H9 (cell line): ENCODE data around the gene C1orf21. TPM values are rescaled to one million over a fixed set of nuclear protein-coding genes. Genes with fewer than 3 reads are reported as not detected.

Source experiments
- DNase-seq: peaks from one replicate; pipeline ENCODE4 v3.0.0-alpha.2; 2017
- H2AFZ ChIP-seq: one replicate; pipeline ENCODE4 v1.6.1; 2013; ENCODE audit warnings: mild to moderate bottlenecking, low read length, control low read depth, moderate library complexity
- H2AK5ac ChIP-seq: 2 replicates; pipeline ENCODE4 v1.6.1; 2013; ENCODE audit warnings: low read length, control low read depth, mixed read lengths; ENCODE audit not compliant: insufficient read length
- H2BK120ac ChIP-seq: one replicate; pipeline ENCODE4 v1.6.1; 2013; ENCODE audit warnings: low read depth, mild to moderate bottlenecking, low read length, control low read depth, inconsistent platforms; ENCODE audit not compliant: poor library complexity, severe bottlenecking
- H2BK12ac ChIP-seq: 2 replicates; pipeline ENCODE4 v1.6.1; 2013; ENCODE audit warnings: low read length, control low read depth, mixed read lengths, low read depth; ENCODE audit not compliant: insufficient read length
- H2BK15ac ChIP-seq: 2 replicates; pipeline ENCODE4 v1.6.1; 2013; ENCODE audit warnings: low read depth, low read length, control low read depth
- H2BK20ac ChIP-seq: one replicate; pipeline ENCODE4 v1.6.1; 2013; ENCODE audit warnings: low read depth, mild to moderate bottlenecking, low read length, control low read depth, inconsistent platforms; ENCODE audit not compliant: poor library complexity, severe bottlenecking
- H2BK5ac ChIP-seq: 2 replicates; pipeline ENCODE4 v1.6.1; 2013; ENCODE audit warnings: low read length, control low read depth, mixed read lengths; ENCODE audit not compliant: insufficient read length
- H3K14ac ChIP-seq: 2 replicates; pipeline ENCODE4 v1.6.1; 2013; ENCODE audit warnings: low read length, control low read depth; ENCODE audit not compliant: insufficient read depth
- H3K18ac ChIP-seq: 2 replicates; pipeline ENCODE4 v1.6.1; 2013; ENCODE audit warnings: low read depth, mild to moderate bottlenecking, mixed read lengths, low read length, control low read depth; ENCODE audit not compliant: insufficient read length
- H3K23ac ChIP-seq: 2 replicates; pipeline ENCODE4 v1.6.1; 2013; ENCODE audit warnings: low read length, control low read depth, mixed read lengths, low read depth; ENCODE audit not compliant: insufficient read length
- H3K23me2 ChIP-seq: 2 replicates; pipeline ENCODE4 v1.6.1; 2013; ENCODE audit warnings: low read depth, mild to moderate bottlenecking, mixed read lengths, low read length, control low read depth; ENCODE audit not compliant: insufficient read length, poor library complexity, severe bottlenecking
- H3K27ac ChIP-seq: 2 replicates; pipeline ENCODE4 v1.5.1; 2013; ENCODE audit warnings: low read length, control low read depth, mixed read lengths, low read depth; ENCODE audit not compliant: insufficient read length
- H3K27me3 ChIP-seq: 2 replicates; pipeline ENCODE4 v1.6.1; 2013; ENCODE audit warnings: low read length, control low read depth, inconsistent platforms; ENCODE audit not compliant: insufficient read depth
- H3K4ac ChIP-seq: 2 replicates; pipeline ENCODE4 v1.6.1; 2013; ENCODE audit warnings: low read depth, mild to moderate bottlenecking, control low read depth, inconsistent platforms, low read length, moderate library complexity
- H3K4me1 ChIP-seq: 2 replicates; pipeline ENCODE4 v1.6.1; 2013; ENCODE audit warnings: low read length, control low read depth, inconsistent platforms; ENCODE audit not compliant: insufficient read depth
- H3K4me2 ChIP-seq: 2 replicates; pipeline ENCODE4 v1.6.1; 2013; ENCODE audit warnings: low read length, control low read depth, mixed read lengths; ENCODE audit not compliant: insufficient read length, insufficient read depth
- H3K56ac ChIP-seq: 2 replicates; pipeline ENCODE4 v1.6.1; 2013; ENCODE audit warnings: low read depth, mild to moderate bottlenecking, mixed read lengths, low read length, control low read depth; ENCODE audit not compliant: insufficient read length
- H3K79me1 ChIP-seq: 2 replicates; pipeline ENCODE4 v1.6.1; 2013; ENCODE audit warnings: low read depth, mild to moderate bottlenecking, moderate library complexity, low read length, control low read depth, inconsistent platforms; ENCODE audit not compliant: insufficient read depth, poor library complexity, severe bottlenecking
- H3K79me2 ChIP-seq: 2 replicates; pipeline ENCODE4 v1.6.1; 2013; ENCODE audit warnings: low read length, control low read depth, inconsistent platforms; ENCODE audit not compliant: insufficient read depth
- H3K9ac ChIP-seq: 2 replicates; pipeline ENCODE4 v1.6.1; 2013; ENCODE audit warnings: low read length, control low read depth, mixed read lengths; ENCODE audit not compliant: insufficient read length; ENCODE audit errors: extremely low read depth
- H3K9me3 ChIP-seq: one replicate; pipeline ENCODE4 v1.6.1; 2013; ENCODE audit warnings: low read depth, low read length, inconsistent platforms; ENCODE audit not compliant: control insufficient read depth
- H3T11ph ChIP-seq: one replicate; pipeline ENCODE4 v1.6.1; 2013; ENCODE audit warnings: mild to moderate bottlenecking, low read length, control low read depth, inconsistent platforms
- H4K20me1 ChIP-seq: one replicate; pipeline ENCODE4 v1.6.1; 2013; ENCODE audit not compliant: control insufficient read depth, insufficient read length, insufficient read depth
- H4K5ac ChIP-seq: 2 replicates; pipeline ENCODE4 v1.6.1; 2013; ENCODE audit warnings: low read depth, mild to moderate bottlenecking, mixed read lengths, low read length, control low read depth; ENCODE audit not compliant: insufficient read length
- H4K8ac ChIP-seq: replicated peaks from 2 replicates; pipeline ENCODE4 v1.6.1; 2013; ENCODE audit warnings: low read length, control low read depth, mixed read lengths, low read depth; ENCODE audit not compliant: insufficient read length
- H4K91ac ChIP-seq: 2 replicates; pipeline ENCODE4 v1.6.1; 2013; ENCODE audit warnings: low read depth, mild to moderate bottlenecking, moderate library complexity, mixed read lengths, low read length, control low read depth; ENCODE audit not compliant: insufficient read length
- H3K27ac Mint-ChIP-seq, 3 experiments: 2 replicates in 2 of 3; 3 replicates in 1 of 3; pipeline ENCODE4 v1.8.0; 2020 to 2021; ENCODE audit warnings: mixed read lengths in 3 of 3, mild to moderate bottlenecking in 1 of 3, moderate library complexity in 1 of 3
- H3K27me3 Mint-ChIP-seq: 2 replicates; pipeline ENCODE4 v1.8.0; 2021; ENCODE audit warnings: low read depth, mild to moderate bottlenecking, moderate library complexity, mixed read lengths
- H3K36me3 Mint-ChIP-seq, 3 experiments: 2 replicates in 2 of 3; 3 replicates in 1 of 3; pipeline ENCODE4 v1.8.0; 2020 to 2021; ENCODE audit warnings: low read depth in 3 of 3, mixed read lengths in 3 of 3; ENCODE audit not compliant: insufficient read depth in 1 of 3
- H3K4me1 Mint-ChIP-seq, 2 experiments: 2 replicates each; pipeline ENCODE4 v1.8.0; 2020; ENCODE audit warnings: mixed read lengths in 2 of 2
- H3K4me3 Mint-ChIP-seq, 2 experiments: 2 replicates in 1 of 2; 3 replicates in 1 of 2; pipeline ENCODE4 v1.8.0; 2020 to 2021; ENCODE audit warnings: mild to moderate bottlenecking in 2 of 2, mixed read lengths in 2 of 2, moderate library complexity in 1 of 2
- H3K9me3 Mint-ChIP-seq, 2 experiments: 2 replicates in 1 of 2; 3 replicates in 1 of 2; pipeline ENCODE4 v1.8.0; 2020; ENCODE audit warnings: mild to moderate bottlenecking in 2 of 2, mixed read lengths in 2 of 2, moderate library complexity in 1 of 2
- WGBS: extraction: QIAGEN DNeasy Blood & Tissue Kit; methylation state at CpG from one replicate; pipeline ENCODE4 v1.1.7; 2013; ENCODE audit warnings: missing lambda C conversion rate, low lambda C conversion rate, mixed read lengths; ENCODE audit not compliant: insufficient read length; ENCODE audit errors: extremely low coverage; 5-methylcytosine and 5-hydroxymethylcytosine counted together
- total RNA-seq: library from RNA; stranded (reverse); gene quantifications from 2 replicates; pipeline ENCODE4 v1.2.1, GENCODE V29; 2021
- TF ChIP-seq, protein P1 (sequence below): fragments of 200-600 bp; sonication (generic); conservative IDR thresholded peaks from 3 replicates; pipeline ENCODE4 v1.8.0; 2021; ENCODE audit warnings: antibody characterized with exemption, mild to moderate bottlenecking

Gene C1orf21
- total RNA-seq, 1 experiment from 2014 or later, result 36.0 TPM

DNA sequence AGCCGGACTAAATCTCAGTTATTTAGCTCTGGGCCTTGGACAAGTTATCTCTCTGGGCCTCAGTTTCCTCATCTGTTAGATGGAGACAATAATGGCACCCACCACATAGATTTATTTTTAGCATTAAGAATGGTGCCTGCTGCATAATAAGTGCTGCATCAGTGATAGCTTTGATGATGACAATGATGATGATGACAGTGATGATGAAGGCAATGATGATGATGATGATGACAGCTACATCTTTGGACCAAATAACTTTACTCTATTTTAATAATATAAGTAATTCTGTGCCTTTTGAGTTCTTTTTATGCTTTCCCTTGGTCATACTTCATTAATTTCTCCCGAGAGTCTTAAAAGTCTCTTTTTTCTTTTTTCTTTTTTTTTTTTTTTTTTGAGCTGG is 143.4 kb downstream of the C1orf21 start:
- no peak for DNase-seq
- Histone ChIP-seq H3K27ac (no peak overlapping the region), H3K9me3 (no peaks in the 10 kb centered on the region), H3K18ac (no peak overlapping the region), H4K91ac (no peak overlapping the region), H3K14ac (no peak overlapping the region), H4K8ac (no peak overlapping the region), H3K56ac (no peak overlapping the region), H3K4ac (no peak overlapping the region), H3K9ac (no peak overlapping the region), H3K27me3 (no peaks in the 10 kb centered on the region), H2BK120ac (no peak overlapping the region), H3K4me1 (no peaks in the 10 kb centered on the region), H3T11ph (no peak overlapping the region), H4K5ac (no peak overlapping the region), H2BK15ac (no peak overlapping the region), H2BK20ac (no peak overlapping the region), H2AK5ac (no peak overlapping the region), H3K4me2 (no peak overlapping the region), H3K79me2 (no peaks in the 10 kb centered on the region), H4K20me1 (no peaks in the 10 kb centered on the region), H3K79me1 (no peaks in the 10 kb centered on the region), H2AFZ (no peak overlapping the region), H3K23me2 (no peaks in the 10 kb centered on the region), H3K23ac (no peak overlapping the region), H2BK5ac (no peak overlapping the region), H2BK12ac (no peak overlapping the region)
- Mint-ChIP-seq H3K9me3 (no peaks in the 10 kb centered on the region; a peak in 1 of 5 replicates), H3K4me1 (peaks cover 6 to 12% of the 10 kb centered on the region in 2 experiments), H3K36me3 (peaks cover 0 to 16% (median 7%) of the 10 kb centered on the region in 3 experiments; a peak in 4 of 7 replicates), H3K27me3 (no peaks in the 10 kb centered on the region), H3K27ac (no peak overlapping the region), H3K4me3 (no peak overlapping the region)
- no CpG with 5 or more reads among the region's 2 CpGs for WGBS
- TF ChIP-seq, protein P1, sequence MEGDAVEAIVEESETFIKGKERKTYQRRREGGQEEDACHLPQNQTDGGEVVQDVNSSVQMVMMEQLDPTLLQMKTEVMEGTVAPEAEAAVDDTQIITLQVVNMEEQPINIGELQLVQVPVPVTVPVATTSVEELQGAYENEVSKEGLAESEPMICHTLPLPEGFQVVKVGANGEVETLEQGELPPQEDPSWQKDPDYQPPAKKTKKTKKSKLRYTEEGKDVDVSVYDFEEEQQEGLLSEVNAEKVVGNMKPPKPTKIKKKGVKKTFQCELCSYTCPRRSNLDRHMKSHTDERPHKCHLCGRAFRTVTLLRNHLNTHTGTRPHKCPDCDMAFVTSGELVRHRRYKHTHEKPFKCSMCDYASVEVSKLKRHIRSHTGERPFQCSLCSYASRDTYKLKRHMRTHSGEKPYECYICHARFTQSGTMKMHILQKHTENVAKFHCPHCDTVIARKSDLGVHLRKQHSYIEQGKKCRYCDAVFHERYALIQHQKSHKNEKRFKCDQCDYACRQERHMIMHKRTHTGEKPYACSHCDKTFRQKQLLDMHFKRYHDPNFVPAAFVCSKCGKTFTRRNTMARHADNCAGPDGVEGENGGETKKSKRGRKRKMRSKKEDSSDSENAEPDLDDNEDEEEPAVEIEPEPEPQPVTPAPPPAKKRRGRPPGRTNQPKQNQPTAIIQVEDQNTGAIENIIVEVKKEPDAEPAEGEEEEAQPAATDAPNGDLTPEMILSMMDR, result no peak
